IPS DF 6.9 (cell line): Measurements from ENCODE around the gene FAF2.

ENCODE experiments used
- DNase-seq: peaks from one replicate; pipeline ENCODE4 v3.0.0-alpha.2; 2013; ENCODE audit warnings: low read depth, low spot score
- H3K27ac ChIP-seq: one replicate; pipeline ENCODE4 v1.5.1; 2013; ENCODE audit warnings: low read length, control low read depth
- H3K27me3 ChIP-seq: 2 replicates; pipeline ENCODE4 v1.6.1; 2013; ENCODE audit warnings: mild to moderate bottlenecking, low read length; ENCODE audit not compliant: control insufficient read depth, insufficient read depth
- H3K36me3 ChIP-seq: 2 replicates; pipeline ENCODE4 v1.6.1; 2013; ENCODE audit warnings: low read length; ENCODE audit not compliant: control insufficient read depth, insufficient read depth
- H3K4me1 ChIP-seq: 2 replicates; pipeline ENCODE4 v1.6.1; 2013; ENCODE audit warnings: low read length; ENCODE audit not compliant: control insufficient read depth, insufficient read depth
- H3K4me3 ChIP-seq: 2 replicates; pipeline ENCODE4 v1.5.1; 2013; ENCODE audit warnings: mild to moderate bottlenecking, low read length
- H3K9me3 ChIP-seq: 2 replicates; pipeline ENCODE4 v1.6.1; 2013; ENCODE audit warnings: low read length, inconsistent platforms; ENCODE audit not compliant: control insufficient read depth, insufficient read depth
- WGBS: extraction: QIAGEN DNeasy Blood & Tissue Kit; methylation state at CpG from one replicate; pipeline ENCODE4 v1.1.7; 2013; ENCODE audit warnings: mixed read lengths, missing lambda C conversion rate; ENCODE audit not compliant: insufficient read length, insufficient coverage; 5-methylcytosine and 5-hydroxymethylcytosine counted together

The FAF2 gene

GRCh38 chr5:176461349-176461748 lies 13.2 kb downstream of the FAF2 start:
- no peaks in the 10 kb centered on the region for H3K9me3 ChIP-seq
- DNase-seq = no peak
- no peak overlapping the region for H3K27ac ChIP-seq
- no peak overlapping the region for H3K4me3 ChIP-seq
- WGBS = no CpG with 5 or more reads among the region's 2 CpGs
- H3K27me3 ChIP-seq = no peaks in the 10 kb centered on the region
- H3K4me1 ChIP-seq = no peaks in the 10 kb centered on the region
- H3K36me3 ChIP-seq = no peaks in the 10 kb centered on the region

GRCh38 chr5:176463113-176463764 lies 15.1 kb downstream of the FAF2 start:
- no peak for DNase-seq
- Histone ChIP-seq H3K27ac (no peak overlapping the region), H3K27me3 (no peaks in the 10 kb centered on the region), H3K4me3 (no peak overlapping the region), H3K4me1 (no peaks in the 10 kb centered on the region), H3K9me3 (no peaks in the 10 kb centered on the region), H3K36me3 (no peaks in the 10 kb centered on the region)
- WGBS = no CpG with 5 or more reads among the region's 7 CpGs

- Histone ChIP-seq H3K27me3 (no peaks in the 10 kb centered on the region), H3K4me1 (no peaks in the 10 kb centered on the region), H3K4me3 (no peak overlapping the region), H3K27ac (no peak overlapping the region), H3K9me3 (no peaks in the 10 kb centered on the region), H3K36me3 (no peaks in the 10 kb centered on the region; the same call in 1 of the 2 replicates)
- no peak for DNase-seq
- WGBS = no CpG with 5 or more reads among the region's 6 CpGs
Observed at GRCh38 chr5:176466245-176466871, 18.2 kb downstream of the FAF2 start.

- H3K4me3 ChIP-seq = no peak overlapping the region
- no peaks in the 10 kb centered on the region for H3K27me3 ChIP-seq
- H3K4me1 ChIP-seq = no peaks in the 10 kb centered on the region
- H3K27ac ChIP-seq = no peak overlapping the region
- no peaks in the 10 kb centered on the region for H3K9me3 ChIP-seq
- no peak for DNase-seq
- no peaks in the 10 kb centered on the region; the same call in 1 of the 2 replicates for H3K36me3 ChIP-seq
- no CpG with 5 or more reads among the region's 1 CpG for WGBS
Observed at GRCh38 chr5:176469296-176469695, 21.1 kb downstream of the FAF2 start.

- WGBS = no CpG with 5 or more reads among the region's 4 CpGs
- no peaks in the 10 kb centered on the region; the same call in 1 of the 2 replicates for H3K36me3 ChIP-seq
Observed at GRCh38 chr5:176470539-176470938, 22.4 kb downstream of the FAF2 start.

GRCh38 chr5:176471098-176471497 lies 22.9 kb downstream of the FAF2 start:
- Histone ChIP-seq H3K36me3 (no peaks in the 10 kb centered on the region; the same call in 1 of the 2 replicates), H3K4me3 (no peak overlapping the region), H3K27ac (no peak overlapping the region), H3K27me3 (no peaks in the 10 kb centered on the region), H3K9me3 (no peaks in the 10 kb centered on the region), H3K4me1 (no peaks in the 10 kb centered on the region)
- WGBS = no CpG with 5 or more reads among the region's 2 CpGs
- no peak for DNase-seq

More at GRCh38 chr5:176470539-176470938, 22.4 kb downstream of the FAF2 start:
- Histone ChIP-seq H3K27me3 (no peaks in the 10 kb centered on the region), H3K4me3 (no peak overlapping the region), H3K27ac (no peak overlapping the region), H3K4me1 (no peaks in the 10 kb centered on the region), H3K9me3 (no peaks in the 10 kb centered on the region)
- no peak for DNase-seq

- Histone ChIP-seq H3K27me3 (no peaks in the 10 kb centered on the region), H3K4me1 (no peaks in the 10 kb centered on the region), H3K27ac (no peak overlapping the region), H3K36me3 (no peaks in the 10 kb centered on the region; the same call in 1 of the 2 replicates), H3K4me3 (no peak overlapping the region), H3K9me3 (no peaks in the 10 kb centered on the region)
- WGBS = no CpG with 5 or more reads among the region's 7 CpGs
- DNase-seq = no peak
Observed at GRCh38 chr5:176473335-176474006, 25.3 kb downstream of the FAF2 start.

GRCh38 chr5:176474476-176474875 lies 26.3 kb downstream of the FAF2 start:
- Histone ChIP-seq H3K27ac (no peak overlapping the region), H3K4me1 (no peaks in the 10 kb centered on the region), H3K27me3 (no peaks in the 10 kb centered on the region), H3K4me3 (no peak overlapping the region), H3K9me3 (no peaks in the 10 kb centered on the region), H3K36me3 (no peaks in the 10 kb centered on the region)
- WGBS = no CpG with 5 or more reads among the region's 1 CpG
- no peak for DNase-seq

- WGBS = no CpG with 5 or more reads among the region's 4 CpGs
- Histone ChIP-seq H3K4me1 (no peaks in the 10 kb centered on the region), H3K27me3 (no peaks in the 10 kb centered on the region), H3K27ac (no peak overlapping the region), H3K36me3 (peaks cover 8% of the 10 kb centered on the region; the same call in 1 of the 2 replicates), H3K9me3 (no peaks in the 10 kb centered on the region), H3K4me3 (no peak overlapping the region)
- no peak for DNase-seq
Observed at GRCh38 chr5:176481711-176482110, 33.5 kb downstream of the FAF2 start.

- no CpG with 5 or more reads among the region's 2 CpGs for WGBS
- no peak overlapping the region for H3K4me3 ChIP-seq
- no peak for DNase-seq
- H3K27me3 ChIP-seq = no peaks in the 10 kb centered on the region
- H3K27ac ChIP-seq = no peak overlapping the region
- H3K36me3 ChIP-seq = peaks cover 18% of the 10 kb centered on the region
- no peaks in the 10 kb centered on the region for H3K9me3 ChIP-seq
- no peaks in the 10 kb centered on the region for H3K4me1 ChIP-seq
Observed at GRCh38 chr5:176485176-176485575, 37.0 kb downstream of the FAF2 start.
